IMR-90 (cell line): ENCODE results near the gene C5orf15. TPM values are rescaled to one million over a fixed set of nuclear protein-coding genes. Genes with fewer than 3 reads are reported as not detected.

Experiments
- ATAC-seq: fragments of 200-7000 bp; cut with Tn5 transposase; 2 replicates; pipeline ENCODE4 v1.9.1; 2020; ENCODE audit warnings: low read depth, mild to moderate bottlenecking, moderate library complexity
- BruUV-seq: library from RNA; stranded (reverse); fragments of 400-500 nt; replicated peaks from 2 replicates; lab custom pipeline; 2021; lab: Mats Ljungman, UMichigan
- CTCF ChIA-PET: fragments of 300-600 bp; formaldehyde crosslinking; extraction: SDS; loops from one replicate; lab custom pipeline; 2021; ENCODE audit warnings: antibody characterized with exemption; lab: Yijun Ruan, JAX
- POLR2A ChIA-PET: fragments of 300-600 bp; sonication (Branson Sonifier 250); formaldehyde crosslinking; loops from one replicate; lab custom pipeline; 2022; ENCODE audit warnings: antibody characterized with exemption; ENCODE audit not compliant: unreplicated experiment; lab: Charles Lee
- DNase-seq: peaks from one replicate; pipeline ENCODE4 v3.0.0; 2013
- H2AFZ ChIP-seq: replicated peaks from 2 replicates; pipeline ENCODE3; 2013; ENCODE audit warnings: low read length, mild to moderate bottlenecking; ENCODE audit not compliant: poor library complexity
- H2AK5ac ChIP-seq: 2 replicates; pipeline ENCODE4 v1.6.1; 2013; ENCODE audit warnings: low read depth, low read length, inconsistent platforms
- H2AK9ac ChIP-seq: replicated peaks from 2 replicates; pipeline ENCODE3; 2013; ENCODE audit warnings: mild to moderate bottlenecking, low read depth, low read length, moderate library complexity; ENCODE audit not compliant: poor library complexity
- H2BK120ac ChIP-seq: 2 replicates; pipeline ENCODE4 v1.6.1; 2013; ENCODE audit warnings: low read depth, low read length, inconsistent platforms
- H2BK15ac ChIP-seq: 3 replicates; pipeline ENCODE4 v1.6.1; 2013; ENCODE audit warnings: low read depth, low read length, inconsistent platforms
- H2BK20ac ChIP-seq: 2 replicates; pipeline ENCODE4 v1.6.1; 2013; ENCODE audit warnings: low read depth, mild to moderate bottlenecking, inconsistent platforms, low read length, moderate library complexity
- H2BK5ac ChIP-seq: 2 replicates; pipeline ENCODE4 v1.6.1; 2013; ENCODE audit warnings: mild to moderate bottlenecking, low read depth, low read length, inconsistent platforms; ENCODE audit not compliant: poor library complexity, severe bottlenecking
- H3K14ac ChIP-seq: replicated peaks from 2 replicates; pipeline ENCODE4 v1.6.1; 2013; ENCODE audit warnings: low read depth, low read length, inconsistent platforms
- H3K18ac ChIP-seq: 2 replicates; pipeline ENCODE4 v1.6.1; 2013; ENCODE audit warnings: low read depth, low read length, control low read depth
- H3K23ac ChIP-seq: 2 replicates; pipeline ENCODE4 v1.6.1; 2013; ENCODE audit warnings: low read depth, low read length, inconsistent platforms
- H3K27ac ChIP-seq: 2 replicates; pipeline ENCODE4 v1.5.1; 2013; ENCODE audit warnings: mild to moderate bottlenecking, control low read depth, low read length; ENCODE audit not compliant: insufficient read depth
- H3K27me3 ChIP-seq: 2 replicates; pipeline ENCODE4 v1.6.1; 2013; ENCODE audit warnings: low read length; ENCODE audit not compliant: control insufficient read depth, insufficient read depth
- H3K36me3 ChIP-seq: 2 replicates; pipeline ENCODE4 v1.6.1; 2013; ENCODE audit warnings: low read length, mixed read lengths; ENCODE audit not compliant: control insufficient read depth, insufficient read depth
- H3K4ac ChIP-seq: 2 replicates; pipeline ENCODE4 v1.6.1; 2013; ENCODE audit warnings: low read depth, low read length, inconsistent platforms
- H3K4me1 ChIP-seq: 2 replicates; pipeline ENCODE4 v1.6.1; 2013; ENCODE audit warnings: low read length, mixed read lengths; ENCODE audit not compliant: control insufficient read depth, insufficient read depth
- H3K4me2 ChIP-seq: 2 replicates; pipeline ENCODE4 v1.6.1; 2013; ENCODE audit warnings: low read depth, mild to moderate bottlenecking, control low read depth, low read length, moderate library complexity
- H3K4me3 ChIP-seq: 2 replicates; pipeline ENCODE4 v1.5.1; 2013; ENCODE audit warnings: low read depth, mild to moderate bottlenecking, control low read depth, low read length, moderate library complexity; ENCODE audit not compliant: insufficient read depth
- H3K56ac ChIP-seq: 2 replicates; pipeline ENCODE4 v1.6.1; 2013; ENCODE audit warnings: low read length, inconsistent platforms; ENCODE audit not compliant: insufficient read depth; ENCODE audit errors: extremely low read depth
- H3K79me1 ChIP-seq, 2 experiments: 2 replicates each; pipeline ENCODE4 v1.6.1; 2013; ENCODE audit warnings: low read length in 2 of 2, inconsistent platforms in 1 of 2, low read depth in 1 of 2
- H3K9ac ChIP-seq: 2 replicates; pipeline ENCODE4 v1.6.1; 2013; ENCODE audit warnings: low read depth, low read length, control low read depth
- H3K9me1 ChIP-seq: 2 replicates; pipeline ENCODE4 v1.6.1; 2013; ENCODE audit warnings: low read length, inconsistent platforms; ENCODE audit not compliant: insufficient read depth
- H3K9me3 ChIP-seq: 2 replicates; pipeline ENCODE4 v1.6.1; 2013; ENCODE audit warnings: low read length; ENCODE audit not compliant: control insufficient read depth, insufficient read depth
- H4K20me1 ChIP-seq: 2 replicates; pipeline ENCODE4 v1.6.1; 2013; ENCODE audit warnings: low read length, inconsistent platforms; ENCODE audit not compliant: insufficient read depth
- H4K5ac ChIP-seq: 2 replicates; pipeline ENCODE4 v1.6.1; 2013; ENCODE audit warnings: mild to moderate bottlenecking, low read depth, low read length, control low read depth
- H4K8ac ChIP-seq, 2 experiments: 2 replicates each; pipeline ENCODE4 v1.6.1; 2013; ENCODE audit warnings: low read depth in 2 of 2, low read length in 2 of 2, control low read depth in 1 of 2, inconsistent platforms in 1 of 2
- H4K91ac ChIP-seq: 2 replicates; pipeline ENCODE4 v1.6.1; 2013; ENCODE audit warnings: low read depth, low read length, inconsistent platforms; ENCODE audit not compliant: insufficient read depth
- BHLHE40 ChIP-seq: fragments of 150-350 bp; IDR thresholded peaks from 2 replicates; pipeline ENCODE4 v1.6.1; 2016; ENCODE audit warnings: mild to moderate bottlenecking, low read depth, low read length
- CEBPB ChIP-seq: IDR thresholded peaks from 2 replicates; pipeline ENCODE4 v1.6.1; 2012; ENCODE audit warnings: low read depth, low read length, improper control_type of control experiment
- CHD1 ChIP-seq: IDR thresholded peaks from 2 replicates; pipeline ENCODE4 v1.6.1; 2012; ENCODE audit warnings: low read depth, low read length, improper control_type of control experiment
- FOS ChIP-seq: fragments of 150-350 bp; IDR thresholded peaks from 2 replicates; pipeline ENCODE4 v1.6.1; 2016; ENCODE audit warnings: low read depth, low read length
- MAFK ChIP-seq: IDR thresholded peaks from 2 replicates; pipeline ENCODE4 v1.6.1; 2012; ENCODE audit warnings: low read depth, low read length, improper control_type of control experiment
- MAZ ChIP-seq: IDR thresholded peaks from 2 replicates; pipeline ENCODE4 v1.6.1; 2012; ENCODE audit warnings: low read depth, mild to moderate bottlenecking, low read length, improper control_type of control experiment, moderate library complexity, borderline replicate concordance
- MXI1 ChIP-seq: IDR thresholded peaks from 2 replicates; pipeline ENCODE4 v1.6.1; 2012; ENCODE audit warnings: low read depth, mild to moderate bottlenecking, low read length, moderate library complexity, borderline replicate concordance
- NFE2L2 ChIP-seq: fragments of 150-350 bp; IDR thresholded peaks from 2 replicates; pipeline ENCODE4 v1.6.1; 2016; ENCODE audit warnings: low read depth, mild to moderate bottlenecking, low read length
- POLR2A ChIP-seq: IDR thresholded peaks from 2 replicates; pipeline ENCODE4 v1.6.1; 2012; ENCODE audit warnings: mild to moderate bottlenecking, low read depth, low read length
- RAD21 ChIP-seq: IDR thresholded peaks from 2 replicates; pipeline ENCODE4 v1.6.1; 2012; ENCODE audit warnings: low read length, improper control_type of control experiment
- RCOR1 ChIP-seq: IDR thresholded peaks from 2 replicates; pipeline ENCODE4 v1.6.1; 2012; ENCODE audit warnings: mild to moderate bottlenecking, low read length, improper control_type of control experiment; ENCODE audit not compliant: insufficient replicate concordance
- RFX5 ChIP-seq: IDR thresholded peaks from 2 replicates; pipeline ENCODE4 v1.8.0; 2012; ENCODE audit warnings: low read depth, mild to moderate bottlenecking, low read length, moderate library complexity
- SMC3 ChIP-seq: fragments of 150-350 bp; IDR thresholded peaks from 2 replicates; pipeline ENCODE4 v1.6.1; 2016; ENCODE audit warnings: low read depth, mild to moderate bottlenecking, antibody characterized with exemption, low read length, moderate library complexity
- dilution Hi-C: fragments of 300-500 bp; cut with HindIII; formaldehyde crosslinking; loops from one replicate; pipeline ENCODE4 v1.14.3; 2018; ENCODE audit warnings: low sequenced_read_pairs; ENCODE audit not compliant: unreplicated experiment
- in situ Hi-C: fragments of 300-500 bp; cut with MboI; formaldehyde crosslinking; loops from 3 replicates; pipeline ENCODE4 v1.14.3; 2019; ENCODE audit warnings: low sequenced_read_pairs, inconsistent platforms, mixed read lengths
- intact Hi-C: fragments of 100-400 bp; cut with micrococcal nuclease; formaldehyde crosslinking; loops from 2 replicates; pipeline ENCODE4 v1.10.0; 2022
- polyA plus RNA-seq, 3 experiments: library from polyadenylated mRNA; depleted of rRNA; stranded (reverse); fragments of >200 nt; gene quantifications; 2 replicates each; pipeline ENCODE4 v1.2.3, GENCODE V29; 2012; ENCODE audit warnings: low replicate concordance in 1 of 3
- total RNA-seq: library from RNA; depleted of rRNA; stranded (reverse); fragments of >200 nt; gene quantifications from 2 replicates; pipeline ENCODE4 v1.2.3, GENCODE V29; 2012
- TF ChIP-seq, protein P1 (sequence below): fragments of 150-350 bp; IDR thresholded peaks from 2 replicates; pipeline ENCODE4 v1.6.1; 2016; ENCODE audit warnings: low read depth, mild to moderate bottlenecking, low read length, moderate library complexity, borderline replicate concordance
- TF ChIP-seq, protein P2 (sequence below): conservative IDR thresholded peaks from 2 replicates; pipeline ENCODE4 v1.5.1; 2012; ENCODE audit warnings: mild to moderate bottlenecking, low read depth, low read length, improper control_type of control experiment
- TF ChIP-seq, protein P3 (sequence below): fragments of 150-350 bp; IDR thresholded peaks from 2 replicates; pipeline ENCODE4 v1.6.1; 2017; ENCODE audit warnings: mild to moderate bottlenecking, antibody characterized with exemption, low read length, low read depth

Gene C5orf15
- total and polyA plus RNA-seq, 2 of the 4 experiments (the other 2 are of a cell fraction) = 35.1 to 73.5 TPM

DNA sequence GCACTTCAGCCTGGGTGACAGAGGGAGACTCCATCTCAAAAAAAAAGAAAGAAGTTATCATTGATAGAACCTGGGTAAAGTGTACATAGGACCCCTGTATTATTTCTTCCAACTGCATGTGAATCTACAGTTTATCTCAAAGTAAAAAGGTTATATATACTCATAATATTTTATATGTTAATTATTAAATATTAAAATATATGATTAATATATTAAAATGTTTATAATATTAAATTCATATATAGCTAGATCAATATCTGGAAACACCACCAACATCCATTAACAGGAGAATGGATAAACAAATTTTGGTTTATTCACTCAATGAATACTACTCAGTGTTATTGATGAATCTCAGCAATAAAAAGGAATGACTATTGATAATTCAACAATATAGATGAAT is 19.7 kb downstream of the C5orf15 start:
- in situ Hi-C loops = loop anchor here (10.0 kb wide), 2 partner anchors 524 to 834 kb away; no protein-coding TSS in a partner anchor
- TF ChIP-seq, protein P1, sequence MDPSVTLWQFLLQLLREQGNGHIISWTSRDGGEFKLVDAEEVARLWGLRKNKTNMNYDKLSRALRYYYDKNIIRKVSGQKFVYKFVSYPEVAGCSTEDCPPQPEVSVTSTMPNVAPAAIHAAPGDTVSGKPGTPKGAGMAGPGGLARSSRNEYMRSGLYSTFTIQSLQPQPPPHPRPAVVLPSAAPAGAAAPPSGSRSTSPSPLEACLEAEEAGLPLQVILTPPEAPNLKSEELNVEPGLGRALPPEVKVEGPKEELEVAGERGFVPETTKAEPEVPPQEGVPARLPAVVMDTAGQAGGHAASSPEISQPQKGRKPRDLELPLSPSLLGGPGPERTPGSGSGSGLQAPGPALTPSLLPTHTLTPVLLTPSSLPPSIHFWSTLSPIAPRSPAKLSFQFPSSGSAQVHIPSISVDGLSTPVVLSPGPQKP = no peak
- no peak for TF ChIP-seq RFX5
- TF ChIP-seq, protein P2, sequence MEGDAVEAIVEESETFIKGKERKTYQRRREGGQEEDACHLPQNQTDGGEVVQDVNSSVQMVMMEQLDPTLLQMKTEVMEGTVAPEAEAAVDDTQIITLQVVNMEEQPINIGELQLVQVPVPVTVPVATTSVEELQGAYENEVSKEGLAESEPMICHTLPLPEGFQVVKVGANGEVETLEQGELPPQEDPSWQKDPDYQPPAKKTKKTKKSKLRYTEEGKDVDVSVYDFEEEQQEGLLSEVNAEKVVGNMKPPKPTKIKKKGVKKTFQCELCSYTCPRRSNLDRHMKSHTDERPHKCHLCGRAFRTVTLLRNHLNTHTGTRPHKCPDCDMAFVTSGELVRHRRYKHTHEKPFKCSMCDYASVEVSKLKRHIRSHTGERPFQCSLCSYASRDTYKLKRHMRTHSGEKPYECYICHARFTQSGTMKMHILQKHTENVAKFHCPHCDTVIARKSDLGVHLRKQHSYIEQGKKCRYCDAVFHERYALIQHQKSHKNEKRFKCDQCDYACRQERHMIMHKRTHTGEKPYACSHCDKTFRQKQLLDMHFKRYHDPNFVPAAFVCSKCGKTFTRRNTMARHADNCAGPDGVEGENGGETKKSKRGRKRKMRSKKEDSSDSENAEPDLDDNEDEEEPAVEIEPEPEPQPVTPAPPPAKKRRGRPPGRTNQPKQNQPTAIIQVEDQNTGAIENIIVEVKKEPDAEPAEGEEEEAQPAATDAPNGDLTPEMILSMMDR = no peak
- TF ChIP-seq CHD1 = no peak
- TF ChIP-seq, protein P3, sequence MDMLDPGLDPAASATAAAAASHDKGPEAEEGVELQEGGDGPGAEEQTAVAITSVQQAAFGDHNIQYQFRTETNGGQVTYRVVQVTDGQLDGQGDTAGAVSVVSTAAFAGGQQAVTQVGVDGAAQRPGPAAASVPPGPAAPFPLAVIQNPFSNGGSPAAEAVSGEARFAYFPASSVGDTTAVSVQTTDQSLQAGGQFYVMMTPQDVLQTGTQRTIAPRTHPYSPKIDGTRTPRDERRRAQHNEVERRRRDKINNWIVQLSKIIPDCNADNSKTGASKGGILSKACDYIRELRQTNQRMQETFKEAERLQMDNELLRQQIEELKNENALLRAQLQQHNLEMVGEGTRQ = no peak
- no peak for TF ChIP-seq MAZ
- no peak for TF ChIP-seq MXI1
- TF ChIP-seq RCOR1 = no peak
- no peak for TF ChIP-seq CEBPB
- no peak for TF ChIP-seq RAD21
- no peak for TF ChIP-seq SMC3
- TF ChIP-seq NFE2L2 = no peak
- no peak for TF ChIP-seq MAFK
- TF ChIP-seq POLR2A = no peak
- no peak for TF ChIP-seq FOS
- no peak for TF ChIP-seq BHLHE40

More for the DNA sequence above, 19.7 kb downstream of the C5orf15 start:
- no peak overlapping the region for H3K4ac ChIP-seq
- H2AK5ac ChIP-seq = no peak overlapping the region
- no peak overlapping the region for H3K56ac ChIP-seq
- H3K27me3 ChIP-seq = no peaks in the 10 kb centered on the region
- no peak overlapping the region for H4K91ac ChIP-seq
- H2BK20ac ChIP-seq = no peak overlapping the region
- no peak overlapping the region for H2AK9ac ChIP-seq
- ATAC-seq (no peak), DNase-seq (no peak)
- H3K79me1 ChIP-seq = no peaks in the 10 kb centered on the region
- H3K4me1 ChIP-seq = peaks cover 4% of the 10 kb centered on the region; the same call in 1 of the 2 replicates
- H2BK15ac ChIP-seq = no peak overlapping the region
- H3K9ac ChIP-seq = no peak overlapping the region
- no peaks in the 10 kb centered on the region for H3K36me3 ChIP-seq
- no peak overlapping the region for H4K8ac ChIP-seq
- H2BK5ac ChIP-seq = no peak overlapping the region
- no TSS peak for BruUV-seq
- no peak overlapping the region for H3K14ac ChIP-seq
- no peak overlapping the region for H3K18ac ChIP-seq
- H3K9me1 ChIP-seq = peaks cover 10% of the 10 kb centered on the region; the same call in 1 of the 2 replicates
- H3K27ac ChIP-seq = no peak overlapping the region
- H2AFZ ChIP-seq = no peak overlapping the region
- no peak overlapping the region for H3K4me2 ChIP-seq
- no peak overlapping the region for H2BK120ac ChIP-seq
- dilution Hi-C loops (no loop called here), intact Hi-C loops (loop anchor here (10.0 kb wide), 1 partner anchor 194 kb away; no protein-coding TSS in a partner anchor)
- H3K4me3 ChIP-seq = no peak overlapping the region
- ChIA-PET CTCF (no interaction called here), POLR2A (no interaction called here)
- H4K20me1 ChIP-seq = no peaks in the 10 kb centered on the region; the same call in 1 of the 2 replicates
- H3K9me3 ChIP-seq = no peaks in the 10 kb centered on the region
- H4K5ac ChIP-seq = no peak overlapping the region
- no peak overlapping the region for H3K23ac ChIP-seq
